A549 (cell line): ENCODE measurements around the gene NEGR1. TPM values are rescaled to one million over a fixed set of nuclear protein-coding genes. Genes with fewer than 3 reads are reported as not detected.

Source experiments
- ATAC-seq, 2 experiments: fragments of 200-7000 bp in 1 of 2; fragments of >200 bp in 1 of 2; cut with Nextera tagmentation in 1 of 2; cut with Tn5 transposase in 1 of 2; 3 replicates each; pipeline versions ENCODE4 v1.8.0 to v1.9.1; 2018 to 2020; ENCODE audit warnings: mild to moderate bottlenecking in 1 of 2, moderate library complexity in 1 of 2
- CTCF ChIA-PET: fragments of 300-600 bp; sonication (Branson Sonifier 250); formaldehyde crosslinking; extraction: SDS; loops from one replicate; lab custom pipeline; 2021; ENCODE audit warnings: antibody characterized with exemption, inconsistent platforms; lab: Yijun Ruan, JAX
- POLR2A ChIA-PET: fragments of 350-600 bp; formaldehyde crosslinking; extraction: SDS; loops from one replicate; lab custom pipeline; 2021; ENCODE audit warnings: antibody characterized with exemption, inconsistent platforms; lab: Yijun Ruan, JAX
- DNase-seq, 2 experiments: peaks; one replicate each; pipeline versions ENCODE4 v3.0.0 to v3.0.0-alpha.2; 2011 to 2016; ENCODE audit warnings: low read depth in 1 of 2, low spot score in 1 of 2
- FAIRE-seq: peaks from 2 replicates; lab custom pipeline; 2011; peaks lifted over from hg19 to GRCh38; lab: Jason Lieb, UNC
- H3K27ac ChIP-seq, 2 experiments: fragments of >200 bp; sonication (Bioruptor Twin); formaldehyde crosslinking; 3 replicates each; pipeline ENCODE4 v1.5.1; 2016 to 2017
- H3K4me1 ChIP-seq: fragments of >200 bp; sonication (Bioruptor Twin); formaldehyde crosslinking; 3 replicates; pipeline ENCODE4 v1.6.1; 2016
- H3K4me2 ChIP-seq: fragments of >200 bp; sonication (Bioruptor Twin); formaldehyde crosslinking; 3 replicates; pipeline ENCODE4 v1.6.1; 2016
- H3K4me3 ChIP-seq: fragments of >200 bp; sonication (Bioruptor Twin); formaldehyde crosslinking; 3 replicates; pipeline ENCODE4 v1.5.1; 2016
- H3K9me3 ChIP-seq: fragments of >200 bp; sonication (Bioruptor Twin); formaldehyde crosslinking; 3 replicates; pipeline ENCODE4 v1.6.1; 2016
- BCL3 ChIP-seq: fragments of >200 bp; sonication (Bioruptor Twin); formaldehyde crosslinking; IDR thresholded peaks from 3 replicates; pipeline ENCODE4 v1.6.1; 2016
- BHLHE40 ChIP-seq: IDR thresholded peaks from 2 replicates; pipeline ENCODE4 v1.6.1; 2012; ENCODE audit warnings: low read depth, low read length, inconsistent platforms
- CEBPB ChIP-seq, 2 experiments: fragments of >200 bp in 1 of 2; sonication (Bioruptor Twin) in 1 of 2; formaldehyde crosslinking in 1 of 2; IDR thresholded peaks; 2 replicates each; pipeline ENCODE4 v1.6.1; 2012 to 2016
- FOSL2 ChIP-seq, 2 experiments: fragments of 450-650 bp in 1 of 2; fragments of >200 bp in 1 of 2; sonication (Bioruptor Twin) in 1 of 2; formaldehyde crosslinking; IDR thresholded peaks; 2 replicates each; pipeline versions ENCODE4 v1.5.0 to v1.6.1; 2016 to 2020; ENCODE audit warnings: mild to moderate bottlenecking in 1 of 2, moderate library complexity in 1 of 2
- GATA3 ChIP-seq: IDR thresholded peaks from 2 replicates; pipeline ENCODE4 v1.6.1; 2012; ENCODE audit warnings: borderline replicate concordance
- HDAC2 ChIP-seq: fragments of 200-600 bp; sonication (generic); IDR thresholded peaks from 2 replicates; pipeline ENCODE4 v1.6.1; 2016
- HOXA7 ChIP-seq: fragments of 250-450 bp; sonication (Bioruptor Pico); IDR thresholded peaks from 2 replicates; pipeline ENCODE4 v1.5.0; 2020; ENCODE audit warnings: mild to moderate bottlenecking, moderate library complexity
- HOXB13 ChIP-seq: fragments of 250-450 bp; sonication (Bioruptor Pico); IDR thresholded peaks from 2 replicates; pipeline ENCODE4 v1.5.0; 2020; ENCODE audit warnings: low read depth, mild to moderate bottlenecking, moderate library complexity
- JUN ChIP-seq, 2 experiments: fragments of >200 bp; sonication (Bioruptor Twin); formaldehyde crosslinking; IDR thresholded peaks; 2 replicates in 1 of 2; 3 replicates in 1 of 2; pipeline ENCODE4 v1.6.1; 2016 to 2017
- KDM5A ChIP-seq: fragments of 200-600 bp; sonication (generic); IDR thresholded peaks from 2 replicates; pipeline ENCODE4 v1.6.1; 2016; ENCODE audit warnings: antibody characterized with exemption, mild to moderate bottlenecking
- MAFK ChIP-seq: fragments of 450-650 bp; IDR thresholded peaks from 2 replicates; pipeline ENCODE4 v1.6.1; 2014; ENCODE audit not compliant: partially characterized antibody
- NFE2L2 ChIP-seq: fragments of 150-350 bp; conservative IDR thresholded peaks from 2 replicates; pipeline ENCODE4 v1.6.1; 2014; ENCODE audit warnings: low read length
- NR3C1 ChIP-seq: fragments of >200 bp; sonication (Bioruptor Twin); formaldehyde crosslinking; IDR thresholded peaks from 3 replicates; pipeline ENCODE4 v1.6.1; 2017
- PBX3 ChIP-seq: IDR thresholded peaks from 2 replicates; pipeline ENCODE4 v1.6.1; 2012
- PHF8 ChIP-seq: fragments of 200-600 bp; sonication (generic); IDR thresholded peaks from 2 replicates; pipeline ENCODE4 v1.6.1; 2016; ENCODE audit warnings: low read depth, mild to moderate bottlenecking, antibody characterized with exemption, moderate library complexity, borderline replicate concordance
- POLR2AphosphoS2 ChIP-seq: conservative IDR thresholded peaks from 2 replicates; pipeline ENCODE4 v1.6.1; 2012; ENCODE audit warnings: low read length, improper control_type of control experiment, inconsistent platforms
- RARB ChIP-seq: fragments of 250-450 bp; sonication (Bioruptor Pico); IDR thresholded peaks from 2 replicates; pipeline ENCODE4 v1.8.0; 2021; ENCODE audit warnings: mild to moderate bottlenecking, moderate library complexity
- RCOR1 ChIP-seq: fragments of 150-350 bp; IDR thresholded peaks from 2 replicates; pipeline ENCODE4 v1.6.1; 2014; ENCODE audit warnings: antibody characterized with exemption, low read length, low read depth
- RNF2 ChIP-seq: fragments of 200-600 bp; sonication (generic); IDR thresholded peaks from 2 replicates; pipeline ENCODE4 v1.6.1; 2016; ENCODE audit warnings: low read depth, mild to moderate bottlenecking, antibody characterized with exemption, moderate library complexity, borderline replicate concordance
- USF2 ChIP-seq: fragments of 450-650 bp; IDR thresholded peaks from 2 replicates; pipeline ENCODE4 v1.6.1; 2014; ENCODE audit warnings: antibody characterized with exemption
- ZC3H11A ChIP-seq: fragments of 450-650 bp; IDR thresholded peaks from 2 replicates; pipeline ENCODE4 v1.6.1; 2014; ENCODE audit warnings: antibody characterized with exemption, mild to moderate bottlenecking
- ZFP36 ChIP-seq: fragments of 450-650 bp; IDR thresholded peaks from 2 replicates; pipeline ENCODE4 v1.6.1; 2014; ENCODE audit warnings: borderline replicate concordance; ENCODE audit not compliant: partially characterized antibody
- ZSCAN20 ChIP-seq: fragments of 250-450 bp; sonication (Bioruptor Pico); IDR thresholded peaks from 2 replicates; pipeline ENCODE4 v1.8.0; 2022; ENCODE audit warnings: mild to moderate bottlenecking, moderate library complexity
- WGBS: methylation state at CpG from one replicate; pipeline ENCODE4 v1.1.6; 2017; ENCODE audit errors: missing lambda C conversion rate; 5-methylcytosine and 5-hydroxymethylcytosine counted together
- polyA plus RNA-seq, 4 experiments: library from polyadenylated mRNA; depleted of rRNA in 3 of 4; stranded (reverse); fragments of >200 nt; fragmentation: RNase III in 1 of 4; extraction: RNeasy Plus Mini Kit Qiagen cat#74134 plus additional on column Dnase treatment in 1 of 4; gene quantifications; 2 replicates in 3 of 4; 3 replicates in 1 of 4; pipeline ENCODE4 v1.2.3, GENCODE V29; 2011 to 2017
- TF ChIP-seq, protein P1 (sequence below): fragments of >200 bp; sonication (Bioruptor Twin); formaldehyde crosslinking; IDR thresholded peaks from 3 replicates; pipeline ENCODE4 v1.5.1; 2016

Gene NEGR1
- polyA plus RNA-seq, 2 of the 4 experiments (the other 2 are of a cell fraction): not detected

- POLR2A ChIA-PET: no interaction called here
- DNase-seq (no peak), ATAC-seq (no peak), FAIRE-seq (no peak)
- 0% methylated on average over 2 of the region's 2 CpGs for WGBS
- TF ChIP-seq NFE2L2: no peak
- TF ChIP-seq BHLHE40: no peak
- TF ChIP-seq PHF8: no peak
- no peak for TF ChIP-seq POLR2AphosphoS2
- no peak for TF ChIP-seq USF2
- no peak for TF ChIP-seq BCL3
- no peak for TF ChIP-seq HOXA7 (CRISPR knock-in tag)
- no peak for TF ChIP-seq HDAC2
- no peak for TF ChIP-seq ZC3H11A
- TF ChIP-seq PBX3: no peak
- TF ChIP-seq, protein P1, sequence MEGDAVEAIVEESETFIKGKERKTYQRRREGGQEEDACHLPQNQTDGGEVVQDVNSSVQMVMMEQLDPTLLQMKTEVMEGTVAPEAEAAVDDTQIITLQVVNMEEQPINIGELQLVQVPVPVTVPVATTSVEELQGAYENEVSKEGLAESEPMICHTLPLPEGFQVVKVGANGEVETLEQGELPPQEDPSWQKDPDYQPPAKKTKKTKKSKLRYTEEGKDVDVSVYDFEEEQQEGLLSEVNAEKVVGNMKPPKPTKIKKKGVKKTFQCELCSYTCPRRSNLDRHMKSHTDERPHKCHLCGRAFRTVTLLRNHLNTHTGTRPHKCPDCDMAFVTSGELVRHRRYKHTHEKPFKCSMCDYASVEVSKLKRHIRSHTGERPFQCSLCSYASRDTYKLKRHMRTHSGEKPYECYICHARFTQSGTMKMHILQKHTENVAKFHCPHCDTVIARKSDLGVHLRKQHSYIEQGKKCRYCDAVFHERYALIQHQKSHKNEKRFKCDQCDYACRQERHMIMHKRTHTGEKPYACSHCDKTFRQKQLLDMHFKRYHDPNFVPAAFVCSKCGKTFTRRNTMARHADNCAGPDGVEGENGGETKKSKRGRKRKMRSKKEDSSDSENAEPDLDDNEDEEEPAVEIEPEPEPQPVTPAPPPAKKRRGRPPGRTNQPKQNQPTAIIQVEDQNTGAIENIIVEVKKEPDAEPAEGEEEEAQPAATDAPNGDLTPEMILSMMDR: no peak
- no peak for TF ChIP-seq HOXB13 (CRISPR knock-in tag)
- no peak for TF ChIP-seq NR3C1
- TF ChIP-seq FOSL2 (IDR thresholded peaks at IDR 0.05): no peak
- no peak for TF ChIP-seq FOSL2 (CRISPR knock-in tag; IDR thresholded peaks at IDR 0.05)
- no peak for TF ChIP-seq RCOR1
- TF ChIP-seq RARB (CRISPR knock-in tag): no peak
- no peak overlapping the region for H3K27ac ChIP-seq
- no peak overlapping the region for H3K4me2 ChIP-seq
- H3K4me1 ChIP-seq: no peaks in the 10 kb centered on the region
- no peak overlapping the region for H3K4me3 ChIP-seq
- H3K9me3 ChIP-seq: no peaks in the 10 kb centered on the region
- CTCF ChIA-PET: no interaction called here
Observed at GRCh38 chr1:71583756-71584155, 698.6 kb downstream of the NEGR1 start.

GRCh38 chr1:71582673-71583072, 699.7 kb downstream of the NEGR1 start:
- no peak overlapping the region for H3K4me3 ChIP-seq
- 13% methylated on average over 3 of the region's 3 CpGs for WGBS
- no peak overlapping the region for H3K4me2 ChIP-seq
- ChIA-PET POLR2A (no interaction called here), CTCF (no interaction called here)
- no peaks in the 10 kb centered on the region for H3K9me3 ChIP-seq
- ATAC-seq: no peak
- no peaks in the 10 kb centered on the region for H3K4me1 ChIP-seq
- no peak overlapping the region for H3K27ac ChIP-seq
- DNase-seq: no peak
- FAIRE-seq: no peak
- TF ChIP-seq ZSCAN20 (CRISPR knock-in tag) (no peak), KDM5A (no peak), HOXB13 (CRISPR knock-in tag) (no peak), RCOR1 (no peak), BCL3 (no peak), MAFK (no peak), CEBPB (IDR thresholded peaks at IDR 0.05) (no peak), NR3C1 (no peak), JUN (IDR thresholded peaks at IDR 0.05) (no peak), GATA3 (no peak), RNF2 (no peak), ZFP36 (no peak)
- TF ChIP-seq, all 56 proteins: peak for 0
